SK-MEL-5 (cell line): Measurements from ENCODE around the gene HYOU1. TPM values are rescaled to one million over a fixed set of nuclear protein-coding genes. Genes with fewer than 3 reads are reported as not detected.
A peak's percentile ranks its signal among the peaks of the same experiment; 100 is the strongest.
"Not testable (repeated sequence)": the region's sequence is repeated elsewhere in the genome, so short reads cannot be mapped to it uniquely, and the experiment has no call there.

Experiments
- DNase-seq: peaks from one replicate; pipeline ENCODE4 v3.0.0-alpha.2; 2016; ENCODE audit warnings: low read depth, low spot score
- in situ Hi-C: cut with HindIII; loops from 2 replicates; pipeline ENCODE4 v1.10.0; 2016; ENCODE audit warnings: low sequenced_read_pairs, high pct_unique_total_duplicates, low pct_unique_long_range_greater_than_20kb
- total RNA-seq: library from RNA; depleted of rRNA; stranded (reverse); fragments of >200 nt; shearing (Covaris generic); gene quantifications from 2 replicates; pipeline ENCODE4 v1.2.3, GENCODE V29; 2014

The HYOU1 gene
- total RNA-seq, 1 experiment from 2014 or later: 189 TPM

DNA sequence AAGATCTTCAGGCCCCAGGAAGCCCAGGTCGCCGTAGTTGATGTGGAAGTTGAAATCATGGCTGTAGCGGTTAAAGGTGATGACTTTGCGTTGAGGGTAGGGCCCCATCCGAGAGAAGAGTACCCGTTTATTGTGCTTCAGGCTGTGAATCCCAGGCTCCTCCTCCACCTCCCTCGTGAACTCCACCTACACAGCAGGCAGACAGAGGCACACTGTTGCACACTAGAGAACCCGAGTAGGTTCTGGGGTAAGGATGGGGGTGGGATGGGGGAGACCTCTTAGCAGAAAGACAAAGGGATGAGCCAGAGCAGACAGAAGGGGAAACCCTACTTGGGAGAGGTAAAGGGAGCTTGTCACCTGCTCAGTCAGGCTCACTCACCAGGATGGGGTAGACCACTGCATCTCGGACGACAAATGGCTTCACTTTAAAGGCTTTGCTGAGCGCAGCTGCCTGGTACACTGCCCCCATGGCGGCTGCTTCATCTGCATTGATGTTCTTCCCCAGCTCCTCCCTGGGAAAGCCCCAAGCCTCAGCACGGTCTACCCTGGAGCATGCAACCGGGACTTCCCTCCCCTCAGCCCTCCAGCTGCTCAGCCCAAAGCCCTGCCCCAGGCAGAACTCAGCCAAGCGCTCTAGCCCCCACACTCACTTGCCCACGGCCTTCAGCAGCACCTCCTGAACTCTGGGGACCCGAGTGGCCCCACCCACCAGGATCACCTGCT is 5.4 kb downstream of the HYOU1 start:
- in situ Hi-C loops: no loop called here
- no peak for DNase-seq

DNA sequence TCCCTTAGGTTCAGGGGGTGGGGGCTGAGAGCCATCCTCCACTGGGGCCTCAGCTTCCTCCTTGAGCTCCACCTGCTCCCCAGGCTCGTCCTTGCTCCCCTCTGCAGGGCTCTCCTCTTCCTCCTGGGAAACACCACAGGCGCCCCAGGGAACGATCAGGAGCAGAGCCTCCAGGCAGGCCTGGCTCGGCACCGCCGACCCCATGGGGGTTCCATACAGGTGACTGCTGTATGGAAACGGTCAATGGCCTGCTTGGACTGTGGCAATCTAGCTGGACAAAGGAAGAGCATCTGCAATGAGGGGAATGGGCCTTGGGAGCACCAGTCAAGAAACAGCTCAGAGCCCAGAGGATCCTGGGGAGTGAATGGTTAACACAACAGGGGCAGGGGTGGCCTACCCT is 7.9 kb downstream of the HYOU1 start:
- in situ Hi-C loops: no loop called here
- no peak for DNase-seq

DNA sequence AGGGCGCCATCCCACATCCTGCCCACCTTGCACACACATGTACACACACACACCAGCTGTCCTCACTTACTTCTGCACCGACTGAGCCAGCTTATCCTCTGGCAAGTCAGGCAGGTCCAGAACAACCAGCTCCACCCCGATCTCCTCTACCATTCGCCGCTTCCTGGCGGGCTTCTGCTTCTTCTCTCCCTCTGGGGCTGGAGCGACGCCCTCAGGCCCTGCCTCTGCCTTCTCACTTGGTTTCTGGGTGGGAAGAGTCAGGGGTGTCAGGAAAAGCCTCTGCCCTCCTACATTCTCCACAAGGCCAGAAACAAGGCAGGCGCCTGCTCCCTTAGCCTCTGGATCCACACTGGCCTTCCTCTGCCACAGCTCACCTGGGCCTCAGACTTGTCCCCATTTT is 8.4 kb downstream of the HYOU1 start:
- no peak for DNase-seq
- in situ Hi-C loops: no loop called here

DNA sequence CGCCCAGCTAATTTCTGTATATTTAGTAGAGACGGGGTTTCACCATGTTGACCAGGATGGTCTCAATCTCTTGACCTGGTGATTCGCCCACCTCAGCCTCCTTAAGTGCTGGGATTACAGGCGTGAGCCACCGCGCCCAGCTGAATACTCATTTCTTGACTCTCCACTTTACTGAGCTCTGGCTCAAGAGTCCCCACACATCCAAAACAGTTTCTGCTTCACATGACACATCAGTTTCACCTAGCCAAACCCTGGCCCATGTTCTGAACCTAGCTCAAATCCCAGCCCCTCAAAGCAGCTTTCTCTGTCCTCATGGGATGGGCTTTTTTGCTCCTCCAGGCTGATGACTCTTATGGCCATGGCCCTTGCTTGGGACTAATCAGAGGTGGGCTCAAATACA is 9.8 kb downstream of the HYOU1 start:
- in situ Hi-C loops: no loop called here
- no peak for DNase-seq

DNA sequence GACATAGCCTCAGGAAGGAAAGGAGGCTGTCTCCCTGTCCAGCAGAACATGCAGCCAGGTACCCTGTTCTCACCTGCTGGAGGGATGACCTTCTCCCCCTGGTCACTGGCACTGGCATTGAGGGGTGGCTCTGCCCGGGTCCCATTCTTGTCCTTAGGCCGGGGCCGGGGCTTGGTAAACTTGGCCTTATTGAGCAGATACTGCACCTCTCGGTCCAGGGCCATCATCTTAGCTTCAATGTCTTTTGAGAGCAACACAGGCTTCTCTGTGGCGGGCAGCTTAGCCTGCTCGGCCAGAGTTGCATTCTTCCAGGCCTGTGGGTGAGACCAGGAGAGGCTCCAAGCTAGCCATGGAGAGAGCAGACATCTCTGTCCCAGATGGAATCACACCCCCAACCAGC is 10.5 kb downstream of the HYOU1 start:
- no peak for DNase-seq
- in situ Hi-C loops: no loop called here

DNA sequence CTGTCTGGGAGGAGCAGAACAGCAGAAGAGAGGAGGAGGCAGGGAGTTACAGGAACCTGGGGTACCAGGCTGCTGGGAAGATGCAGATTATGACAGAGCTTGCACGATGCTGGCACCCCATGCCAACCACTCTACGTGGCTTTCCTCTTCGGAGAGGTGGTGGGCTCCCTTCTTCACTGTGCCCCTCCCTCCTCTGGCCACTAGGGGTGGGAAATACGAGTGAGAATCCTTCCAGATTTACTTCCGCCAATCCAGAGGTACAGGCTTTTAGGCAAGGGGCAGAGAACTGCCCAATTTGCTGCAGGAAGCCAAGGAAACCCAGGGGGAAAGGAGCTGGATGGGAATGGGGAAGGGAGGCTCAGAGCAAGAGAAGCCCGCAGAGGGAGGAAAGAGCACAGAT is 12.3 kb downstream of the HYOU1 start:
- no peak for DNase-seq
- in situ Hi-C loops: no loop called here

DNA sequence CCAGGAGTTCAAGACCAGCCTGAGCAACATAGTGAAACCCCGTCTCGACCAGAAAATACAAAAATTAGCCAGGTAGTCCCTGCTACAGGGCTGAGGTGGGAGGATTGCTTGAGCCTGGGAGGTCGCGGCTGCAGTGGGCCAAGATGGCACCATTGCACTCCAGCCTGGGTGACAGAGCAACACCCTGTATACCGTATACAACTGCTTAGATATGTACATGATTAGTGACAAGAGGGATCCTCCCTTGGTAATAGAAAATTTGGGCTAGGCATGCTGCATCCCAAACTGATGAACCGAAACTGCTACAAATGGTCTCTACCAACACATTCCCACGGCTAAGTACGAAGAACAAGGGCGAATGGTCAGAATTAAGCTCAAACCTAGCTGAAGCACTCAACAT is 14.1 kb downstream of the HYOU1 start:
- in situ Hi-C loops: no loop called here
- DNase-seq: no peak

DNA sequence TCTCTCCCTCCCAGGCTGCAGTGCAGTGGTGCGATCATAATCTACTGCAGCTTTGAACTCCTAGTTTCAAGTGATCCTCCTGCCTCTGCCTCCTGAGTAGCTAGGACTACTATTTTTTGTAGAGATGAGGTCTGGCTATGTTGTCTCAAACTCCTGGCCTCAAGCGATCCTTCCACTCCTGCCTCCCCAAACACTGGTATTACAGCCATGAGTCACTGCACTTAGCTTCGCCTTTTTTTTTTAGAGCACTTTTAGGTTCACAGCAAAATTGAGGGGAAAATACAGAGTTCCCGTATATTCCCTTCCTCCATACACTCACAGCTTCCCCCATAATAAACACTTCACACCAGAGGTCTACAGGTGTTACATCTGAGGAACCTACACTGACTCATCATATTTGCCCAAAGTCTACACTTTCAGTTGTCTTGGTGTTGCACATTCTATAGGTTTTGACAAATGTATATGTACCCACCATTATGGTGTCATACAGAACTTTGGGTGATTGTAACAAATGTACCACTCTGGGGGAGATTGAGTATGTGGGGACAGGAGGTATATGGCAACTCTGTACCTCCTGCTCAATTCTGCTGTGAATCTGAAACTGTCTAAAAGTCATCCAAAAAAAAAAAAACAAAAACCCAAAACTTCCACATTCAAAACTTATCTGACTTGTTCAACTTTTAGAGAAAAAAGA is 15.0 kb downstream of the HYOU1 start:
- in situ Hi-C loops: no loop called here
- no peak for DNase-seq

DNA sequence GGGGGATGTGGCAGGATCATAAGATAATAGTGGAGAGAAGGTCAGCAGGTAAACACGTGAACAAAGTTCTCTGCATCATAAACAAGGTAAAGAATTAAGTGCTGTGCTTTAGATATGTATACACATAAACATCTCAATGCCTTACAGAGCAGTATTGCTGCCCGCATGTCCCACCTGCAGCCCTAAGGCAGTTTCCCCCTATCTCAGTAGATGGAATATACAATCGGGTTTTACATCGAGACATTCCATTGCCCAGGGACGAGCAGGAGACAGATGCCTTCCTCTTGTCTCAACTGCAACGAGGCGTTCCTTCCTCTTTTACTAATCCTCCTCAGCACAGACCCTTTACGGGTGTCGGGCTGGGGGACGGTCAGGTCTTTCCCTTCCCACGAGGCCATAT is 17.5 kb downstream of the HYOU1 start:
- in situ Hi-C loops, DNase-seq: not testable (repeated sequence)

DNA sequence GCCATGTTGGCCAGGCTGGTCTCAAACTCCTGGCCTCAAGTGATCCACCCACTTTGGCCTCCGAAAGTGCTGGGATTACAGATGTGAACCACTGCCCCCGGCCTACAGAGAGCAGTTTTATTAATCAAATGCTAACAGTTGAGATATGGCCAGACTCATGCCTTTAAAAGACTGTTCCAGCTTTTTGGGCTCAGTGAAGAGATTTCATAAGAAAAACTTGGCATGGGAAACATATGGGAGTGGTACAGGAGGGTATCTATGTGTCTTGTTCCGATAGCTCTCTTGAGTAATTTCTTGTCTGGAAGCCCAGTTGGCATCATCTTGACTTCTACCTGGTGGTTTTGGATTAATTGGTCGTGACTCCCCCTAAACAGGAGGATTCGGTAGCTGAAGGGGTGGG is 18.1 kb downstream of the HYOU1 start:
- in situ Hi-C loops: no loop called here

DNA sequence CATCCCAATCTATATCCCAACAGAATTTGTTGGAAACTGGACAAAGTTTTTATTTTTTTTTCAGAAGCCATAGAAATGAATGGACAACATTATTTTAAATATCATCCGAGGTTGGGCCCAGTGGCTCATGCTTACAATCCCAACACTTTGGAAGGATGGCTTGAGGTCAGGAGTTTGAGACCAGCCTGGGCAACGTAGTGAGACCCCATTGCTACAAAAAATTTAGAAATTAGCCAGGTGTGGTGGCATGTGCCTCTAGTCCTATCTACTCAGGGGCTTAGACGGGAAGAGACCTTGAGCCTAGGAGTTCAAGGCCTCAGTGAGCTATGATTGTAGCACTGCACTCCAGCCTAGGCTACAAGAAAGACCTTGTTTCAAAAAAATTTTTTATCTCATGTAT is 22.2 kb downstream of the HYOU1 start:
- no peak for DNase-seq
- in situ Hi-C loops: no loop called here

More for the DNA sequence above, 18.1 kb downstream of the HYOU1 start:
- no peak for DNase-seq

DNA sequence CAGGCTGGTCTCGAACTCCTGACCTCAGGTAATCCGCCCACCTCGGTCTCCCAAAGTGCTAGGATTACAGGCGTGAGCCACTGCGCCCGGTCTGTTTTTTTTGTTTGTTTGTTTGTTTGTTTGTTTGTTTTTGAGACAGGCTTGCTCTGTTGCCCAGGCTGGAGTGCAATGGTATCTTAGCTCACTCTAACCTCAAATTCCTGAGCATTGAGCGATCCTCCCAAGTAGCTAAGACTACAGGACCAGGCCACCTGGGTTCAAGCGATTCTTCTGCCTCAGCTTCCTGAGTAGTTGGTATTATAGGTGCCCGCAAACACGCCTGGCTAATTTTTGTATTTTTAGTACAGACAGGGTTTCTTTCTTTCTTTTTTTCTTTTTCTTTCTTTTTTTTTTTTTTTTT is 23.6 kb downstream of the HYOU1 start:
- in situ Hi-C loops, DNase-seq: not testable (repeated sequence)

DNA sequence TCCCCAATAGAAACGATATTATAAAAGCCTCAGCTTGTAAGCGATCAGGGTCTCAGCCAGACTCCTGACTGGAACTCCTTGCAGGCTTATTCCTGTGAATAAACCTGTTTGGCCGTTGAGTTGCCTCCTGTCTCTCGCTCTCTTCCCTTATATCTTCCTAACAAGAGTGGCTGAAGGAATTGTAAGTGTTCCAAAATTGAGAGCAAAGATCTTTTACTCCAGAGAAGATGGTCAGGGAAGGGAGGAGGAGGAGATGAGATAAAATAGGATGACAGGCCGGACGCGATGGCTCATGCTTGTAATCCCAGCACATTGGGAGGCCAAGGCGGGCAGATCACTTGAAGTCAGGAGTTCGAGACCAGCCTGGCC is 25.1 kb downstream of the HYOU1 start:
- in situ Hi-C loops: no loop called here
- DNase-seq: no peak

DNA sequence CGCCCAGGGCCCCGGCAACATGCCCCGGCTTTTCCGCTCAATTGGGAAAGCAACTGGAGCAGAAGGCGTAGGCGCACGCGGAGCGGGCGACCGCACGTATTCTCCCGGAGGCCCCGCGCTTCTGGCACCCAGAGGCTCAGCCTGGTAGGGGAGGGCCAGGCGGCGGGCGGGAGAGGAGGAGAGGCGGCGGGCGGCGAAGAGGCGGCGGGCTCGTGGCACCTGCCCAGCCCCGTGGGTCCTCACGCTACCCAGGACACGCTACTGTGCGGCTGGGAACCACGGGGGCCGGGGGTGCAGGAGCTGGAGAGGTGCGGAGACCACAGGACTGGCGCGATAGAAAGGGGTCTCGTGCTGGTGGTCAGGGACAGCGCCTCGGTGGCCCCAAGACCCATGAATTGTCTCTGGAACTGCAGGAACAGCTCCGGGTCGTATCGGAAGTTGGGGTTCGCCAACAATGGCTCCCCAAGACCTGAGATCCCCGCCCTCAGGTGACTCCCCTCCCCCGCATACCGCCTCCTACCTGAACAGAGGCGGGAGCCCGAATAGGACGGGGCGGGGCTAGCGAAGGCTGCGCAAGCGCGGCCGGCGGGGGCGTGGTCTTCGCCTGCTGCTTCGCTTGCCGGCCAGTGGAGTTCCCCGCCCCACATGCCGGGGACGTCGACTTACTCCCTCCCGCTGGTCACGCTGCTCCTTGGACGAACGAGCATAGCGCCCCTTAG is 26.5 kb downstream of the HYOU1 start, which contains the start of gene SLC37A4:
Gene SLC37A4, minus strand, starts transcription at position 549 of the 719 bp plus-strand sequence.
- in situ Hi-C loops: no loop called here
- peak; percentile 95 for DNase-seq

DNA sequence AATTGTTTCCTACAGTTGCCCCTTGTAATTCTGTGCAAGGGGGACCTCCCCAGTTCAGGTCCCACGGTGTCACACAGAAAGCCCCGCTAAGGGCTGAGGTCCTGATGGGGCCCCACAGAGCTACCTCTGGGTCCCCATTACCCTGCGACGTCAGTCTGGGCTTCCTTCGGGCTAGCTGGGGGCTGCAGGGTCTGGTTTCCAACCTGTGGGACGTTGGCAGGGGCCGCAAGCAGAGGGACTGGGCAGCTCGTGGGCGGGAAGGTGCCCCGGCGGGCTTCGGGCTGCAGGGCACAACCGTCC is 27.0 kb downstream of the HYOU1 start:
- no peak for DNase-seq
- in situ Hi-C loops: no loop called here

DNA sequence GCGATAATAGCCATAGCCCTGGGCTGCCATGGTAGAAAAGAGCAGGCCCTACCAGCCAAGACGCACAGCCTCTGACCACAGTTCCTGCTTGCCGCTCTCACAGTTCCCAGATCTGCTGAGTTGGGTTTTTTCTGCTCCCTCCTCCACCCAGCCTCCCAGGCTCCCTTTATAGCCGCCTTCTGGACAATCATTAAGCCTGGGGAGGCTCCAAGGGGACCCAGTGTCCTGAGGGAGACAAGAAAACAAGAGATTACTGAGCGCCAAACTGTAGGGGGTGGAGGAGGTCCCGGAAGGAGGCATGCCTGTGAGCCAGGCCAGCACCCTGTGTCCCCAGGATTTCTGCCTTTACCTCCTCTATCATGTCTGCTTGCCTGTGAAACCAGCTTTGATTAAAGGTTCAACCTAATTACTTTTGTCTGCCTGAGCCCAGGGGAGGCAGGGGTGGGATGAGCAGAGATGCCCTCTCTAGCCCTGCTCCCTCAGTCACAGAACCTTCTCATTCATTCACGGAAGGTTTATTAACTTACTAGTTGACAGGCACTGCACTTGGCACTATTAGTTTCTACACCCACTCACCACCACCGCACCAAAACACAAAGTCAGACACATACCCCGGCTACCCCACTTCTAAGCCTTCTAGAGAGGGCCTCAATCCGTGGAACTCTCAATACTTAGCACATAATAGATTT is 27.5 kb downstream of the HYOU1 start:
- no peak for DNase-seq
- in situ Hi-C loops: no loop called here

DNA sequence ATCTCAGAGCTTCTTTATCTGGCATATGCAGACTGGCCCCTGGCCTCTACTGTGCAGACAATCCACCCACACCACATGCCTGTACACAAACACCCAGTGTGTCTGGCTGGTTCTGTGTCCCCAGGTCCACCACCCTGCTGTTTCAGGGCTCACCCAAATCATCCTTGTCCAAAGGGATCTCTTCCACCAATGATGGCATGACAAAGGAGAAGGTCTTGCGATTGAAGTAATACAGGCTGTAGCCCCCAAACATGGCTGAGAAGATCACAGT is 28.0 kb downstream of the HYOU1 start:
- in situ Hi-C loops: no loop called here
- no peak for DNase-seq

DNA sequence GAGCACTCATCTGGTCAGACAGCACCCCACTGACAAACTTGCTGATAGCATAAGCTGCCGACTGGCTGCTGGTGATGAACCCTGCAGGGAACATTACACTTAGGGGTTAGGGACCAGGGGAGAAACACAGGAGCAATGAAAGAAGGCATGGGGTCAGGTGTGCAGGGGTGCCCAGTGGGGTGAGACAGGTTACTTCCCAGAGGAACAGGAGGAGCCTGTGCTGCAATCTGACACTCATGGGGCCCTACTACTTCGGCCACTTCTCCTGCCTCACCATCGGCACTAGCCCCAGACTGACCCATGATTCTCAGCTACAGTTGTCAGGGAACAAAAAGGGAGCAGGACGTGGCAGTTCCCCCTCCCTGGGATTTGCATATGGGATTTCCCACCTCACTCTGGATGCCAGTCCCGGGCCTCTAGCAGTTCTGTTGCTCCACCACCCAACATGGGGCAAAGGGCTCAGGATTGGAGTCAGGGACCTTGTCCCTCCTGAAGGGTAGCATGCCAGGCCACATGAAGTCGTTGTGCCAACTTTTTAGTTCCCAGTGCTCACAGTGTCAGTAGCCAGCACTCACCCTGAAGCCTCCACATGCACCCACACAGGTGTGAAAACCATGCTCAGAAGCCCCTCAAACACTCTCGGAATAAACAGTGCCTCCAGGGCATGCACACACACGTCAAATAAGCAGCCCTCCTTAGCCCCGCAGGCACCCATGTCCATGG is 28.5 kb downstream of the HYOU1 start:
- DNase-seq: no peak
- in situ Hi-C loops: no loop called here
